B cell (primary cell): Measurements from ENCODE around the gene DCTN5. TPM values are rescaled to one million over a fixed set of nuclear protein-coding genes. Genes with fewer than 3 reads are reported as not detected.

Experiments used
- ATAC-seq: fragments of 200-7000 bp; cut with Tn5 transposase; one replicate; pipeline ENCODE4 v1.10.0; 2021; ENCODE audit warnings: low read depth, mild to moderate bottlenecking, moderate number of reproducible peaks, moderate library complexity
- CTCF ChIA-PET: fragments of 350-600 bp; sonication (Branson Sonifier 250); formaldehyde crosslinking; loops from one replicate; lab custom pipeline; 2021; ENCODE audit warnings: antibody characterized with exemption, inconsistent platforms; lab: Charles Lee
- POLR2A ChIA-PET: fragments of 350-600 bp; sonication (Branson Sonifier 250); formaldehyde crosslinking; loops from one replicate; lab custom pipeline; 2021; ENCODE audit warnings: antibody characterized with exemption; lab: Charles Lee
- DNase-seq: peaks from one replicate; pipeline ENCODE4 v3.0.0; 2013
- H2AFZ ChIP-seq: 2 replicates; pipeline ENCODE4 v1.6.1; 2012; ENCODE audit warnings: mild to moderate bottlenecking, low read depth, low read length; ENCODE audit not compliant: insufficient read depth, poor library complexity, severe bottlenecking
- H3K27ac ChIP-seq, 2 donors: 1 replicate in 1 of 2; 2 replicates in 1 of 2; pipeline ENCODE4 v1.5.1; 2012 to 2013; ENCODE audit warnings: low read length in 2 of 2, mild to moderate bottlenecking in 2 of 2, moderate library complexity in 1 of 2
- H3K27me3 ChIP-seq, 4 experiments: fragments of 200-600 bp in 1 of 4; sonication (generic) in 1 of 4; replicated peaks in 1 of 4; 1 replicate in 2 of 4; 2 replicates in 2 of 4; pipeline versions ENCODE4 v1.6.1 to v1.7.0; 2013 to 2016; ENCODE audit warnings: low read length in 3 of 4, mild to moderate bottlenecking in 2 of 4, mixed read lengths in 1 of 4, moderate library complexity in 1 of 4; ENCODE audit not compliant: insufficient read depth in 4 of 4, control insufficient read depth in 3 of 4; ENCODE audit errors: control extremely low read depth in 1 of 4
- H3K36me3 ChIP-seq, 2 experiments: replicated peaks in 1 of 2; 1 replicate in 1 of 2; 2 replicates in 1 of 2; pipeline versions ENCODE4 v1.6.1 to v1.7.1; 2013; ENCODE audit warnings: low read length in 1 of 2; ENCODE audit not compliant: insufficient read depth in 2 of 2, control insufficient read depth in 1 of 2; ENCODE audit errors: control extremely low read depth in 1 of 2, extremely low read depth in 1 of 2
- H3K4me1 ChIP-seq, 2 donors: fragments of 200-600 bp in 1 of 2; sonication (generic) in 1 of 2; 1 replicate in 1 of 2; 2 replicates in 1 of 2; pipeline versions ENCODE4 v1.5.1 to v1.6.1; 2013 to 2017; ENCODE audit warnings: low read length in 2 of 2; ENCODE audit not compliant: control insufficient read depth in 2 of 2, insufficient read depth in 2 of 2
- H3K4me2 ChIP-seq: replicated peaks from 2 replicates; pipeline ENCODE3; 2012; ENCODE audit warnings: mild to moderate bottlenecking, low read depth, low read length; ENCODE audit not compliant: poor library complexity, severe bottlenecking
- H3K4me3 ChIP-seq, 5 experiments: fragments of 200-600 bp in 1 of 5; sonication (generic) in 1 of 5; 1 replicate in 3 of 5; 2 replicates in 2 of 5; pipeline versions ENCODE4 v1.5.1 to v1.7.0; 2011 to 2016; ENCODE audit warnings: low read length in 4 of 5, mild to moderate bottlenecking in 4 of 5, low read depth in 2 of 5, control low read depth in 1 of 5, moderate library complexity in 1 of 5; ENCODE audit not compliant: insufficient read depth in 1 of 5; ENCODE audit errors: control extremely low read depth in 1 of 5, extremely low read depth in 1 of 5
- H3K79me2 ChIP-seq: fragments of 200-600 bp; sonication (generic); one replicate; pipeline ENCODE4 v1.6.0; 2016; ENCODE audit warnings: low read length; ENCODE audit not compliant: control insufficient read depth, insufficient read depth
- H3K9ac ChIP-seq: fragments of 200-600 bp; sonication (generic); 2 replicates; pipeline ENCODE4 v1.6.1; 2017; ENCODE audit warnings: mild to moderate bottlenecking, low read length, moderate library complexity
- H3K9me3 ChIP-seq, 3 donors: one replicate each; pipeline versions ENCODE4 v1.6.1 to v1.7.1; 2013; ENCODE audit warnings: low read length in 2 of 3; ENCODE audit not compliant: control insufficient read depth in 2 of 3, insufficient read depth in 1 of 3; ENCODE audit errors: control extremely low read depth in 1 of 3
- H4K20me1 ChIP-seq: 2 replicates; pipeline ENCODE4 v1.6.0; 2012; ENCODE audit warnings: mild to moderate bottlenecking, low read length; ENCODE audit not compliant: insufficient read depth, control insufficient read depth, poor library complexity, severe bottlenecking
- H3K27ac Mint-ChIP-seq: one replicate; pipeline ENCODE4 v1.8.0; 2021; ENCODE audit warnings: mixed read lengths
- H3K27me3 Mint-ChIP-seq: one replicate; pipeline ENCODE4 v1.8.0; 2021; ENCODE audit warnings: mixed read lengths
- H3K4me1 Mint-ChIP-seq: one replicate; pipeline ENCODE4 v1.8.0; 2021; ENCODE audit warnings: mixed read lengths
- H3K4me3 Mint-ChIP-seq: one replicate; pipeline ENCODE4 v1.8.0; 2021; ENCODE audit warnings: mixed read lengths
- H3K9me3 Mint-ChIP-seq: one replicate; pipeline ENCODE4 v1.8.0; 2022; ENCODE audit warnings: mixed read lengths; ENCODE audit not compliant: insufficient read depth
- EZH2 ChIP-seq: IDR thresholded peaks from 2 replicates; pipeline ENCODE4 v1.6.1; 2012; ENCODE audit warnings: borderline replicate concordance, low read depth, mild to moderate bottlenecking, moderate library complexity, low read length; ENCODE audit not compliant: insufficient read depth, poor library complexity, severe bottlenecking
- WGBS: methylation state at CpG from one replicate; pipeline ENCODE4 v1.1.5; 2013; ENCODE audit warnings: missing lambda C conversion rate; ENCODE audit not compliant: insufficient coverage; 5-methylcytosine and 5-hydroxymethylcytosine counted together
- intact Hi-C: fragments of 100-400 bp; cut with micrococcal nuclease; formaldehyde crosslinking; loops from one replicate; pipeline ENCODE4 v1.10.0; 2022
- polyA plus RNA-seq: library from polyadenylated mRNA; depleted of rRNA; stranded (reverse); fragments of >200 nt; gene quantifications from 2 replicates; pipeline ENCODE4 v1.2.3, GENCODE V29; 2012
- total RNA-seq, 2 donors: library from RNA; stranded (reverse); fragments of 120-200 nt in 1 of 2; gene quantifications; 1 replicate in 1 of 2; 2 replicates in 1 of 2; pipeline versions ENCODE4 v1.2.3 to v1.2.4, GENCODE V29; 2013 to 2022
- TF ChIP-seq, protein P1 (sequence below): fragments of 200-600 bp; IDR thresholded peaks from one replicate; pipeline ENCODE4 v1.8.0; 2022; ENCODE audit warnings: antibody characterized with exemption, mild to moderate bottlenecking

The DCTN5 gene
- total and polyA plus RNA-seq, 2 donors (not counting 1 experiment from before 2014, with no cell fraction given): 22.4 to 58.3 TPM

DNA sequence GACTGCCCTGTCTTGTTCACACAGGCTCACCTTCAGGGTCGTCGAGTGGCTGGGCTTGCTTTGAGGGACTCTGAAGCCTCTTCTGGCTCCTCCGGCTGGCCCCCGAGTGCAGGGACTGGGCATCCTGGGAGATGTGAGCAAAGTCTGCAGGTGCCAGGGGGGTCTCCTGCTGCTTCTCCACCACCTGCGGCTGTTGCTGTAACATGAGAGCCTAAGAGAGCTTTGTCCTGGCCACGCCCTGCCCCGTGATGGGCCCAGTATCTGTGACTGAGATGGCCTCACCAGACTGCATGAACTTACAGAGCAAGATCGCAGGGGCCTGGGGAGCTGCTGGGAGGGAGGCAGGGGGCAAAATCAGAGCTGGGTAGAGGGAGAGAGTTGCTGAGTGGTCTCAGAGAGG lies 59.2 kb downstream of the DCTN5 start:
- WGBS: 71% methylated on average over 8 of the region's 8 CpGs
- no peak for ATAC-seq
- POLR2A ChIA-PET: interaction anchor here (0.6 kb wide), 1 partner anchor 52 kb away, joined by 3 read pairs; no protein-coding TSS in a partner anchor

GRCh38 chr16:23701045-23701444 lies 59.8 kb downstream of the DCTN5 start:
- POLR2A ChIA-PET: no interaction called here
- H3K4me2 ChIP-seq: no peak overlapping the region
- CTCF ChIA-PET: interaction anchor here (0.7 kb wide), 1 partner anchor 109 kb away, joined by 3 read pairs; no protein-coding TSS in a partner anchor
- H3K36me3 ChIP-seq: no peaks in the 10 kb centered on the region
- H3K9ac ChIP-seq: no peak overlapping the region
- WGBS: no CpG with 5 or more reads among the region's 8 CpGs
- peaks cover 5 to 9% of the 10 kb centered on the region in 2 donors for H3K4me1 ChIP-seq
- no peak overlapping the region for H3K27ac ChIP-seq
- TF ChIP-seq EZH2: no peak
- TF ChIP-seq, protein P1, sequence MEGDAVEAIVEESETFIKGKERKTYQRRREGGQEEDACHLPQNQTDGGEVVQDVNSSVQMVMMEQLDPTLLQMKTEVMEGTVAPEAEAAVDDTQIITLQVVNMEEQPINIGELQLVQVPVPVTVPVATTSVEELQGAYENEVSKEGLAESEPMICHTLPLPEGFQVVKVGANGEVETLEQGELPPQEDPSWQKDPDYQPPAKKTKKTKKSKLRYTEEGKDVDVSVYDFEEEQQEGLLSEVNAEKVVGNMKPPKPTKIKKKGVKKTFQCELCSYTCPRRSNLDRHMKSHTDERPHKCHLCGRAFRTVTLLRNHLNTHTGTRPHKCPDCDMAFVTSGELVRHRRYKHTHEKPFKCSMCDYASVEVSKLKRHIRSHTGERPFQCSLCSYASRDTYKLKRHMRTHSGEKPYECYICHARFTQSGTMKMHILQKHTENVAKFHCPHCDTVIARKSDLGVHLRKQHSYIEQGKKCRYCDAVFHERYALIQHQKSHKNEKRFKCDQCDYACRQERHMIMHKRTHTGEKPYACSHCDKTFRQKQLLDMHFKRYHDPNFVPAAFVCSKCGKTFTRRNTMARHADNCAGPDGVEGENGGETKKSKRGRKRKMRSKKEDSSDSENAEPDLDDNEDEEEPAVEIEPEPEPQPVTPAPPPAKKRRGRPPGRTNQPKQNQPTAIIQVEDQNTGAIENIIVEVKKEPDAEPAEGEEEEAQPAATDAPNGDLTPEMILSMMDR: no peak
- ATAC-seq (no peak), DNase-seq (no peak)
- H3K27me3 ChIP-seq: peaks cover 0 to 7% (median 0%) of the 10 kb centered on the region in 4 experiments
- intact Hi-C loops: no loop called here
- peaks cover 26% of the 10 kb centered on the region for H3K27me3 Mint-ChIP-seq
- H3K27ac Mint-ChIP-seq: no peak overlapping the region
- H3K9me3 ChIP-seq: peaks cover 0 to 6% (median 0%) of the 10 kb centered on the region in 3 donors
- H3K4me3 Mint-ChIP-seq: no peak overlapping the region
- no peaks in the 10 kb centered on the region for H3K79me2 ChIP-seq
- H3K4me1 Mint-ChIP-seq: peaks cover 9% of the 10 kb centered on the region
- H4K20me1 ChIP-seq: no peaks in the 10 kb centered on the region
- H3K4me3 ChIP-seq: no peak overlapping the region
- peaks cover 3% of the 10 kb centered on the region for H3K9me3 Mint-ChIP-seq
- no peak overlapping the region for H2AFZ ChIP-seq

More for the DNA sequence above, 59.2 kb downstream of the DCTN5 start:
- Mint-ChIP-seq H3K9me3 (peaks cover 3% of the 10 kb centered on the region), H3K27ac (no peak overlapping the region), H3K4me1 (peaks cover 9% of the 10 kb centered on the region), H3K27me3 (peaks cover 23% of the 10 kb centered on the region), H3K4me3 (no peak overlapping the region)
- H3K4me1 ChIP-seq: peaks cover 5 to 9% of the 10 kb centered on the region in 2 donors
- H3K27ac ChIP-seq: no peak overlapping the region
- H3K9ac ChIP-seq: no peak overlapping the region
- CTCF ChIA-PET: no interaction called here
- H3K27me3 ChIP-seq: peaks cover 0 to 7% (median 0%) of the 10 kb centered on the region in 4 experiments
- H4K20me1 ChIP-seq: no peaks in the 10 kb centered on the region
- no peak overlapping the region for H2AFZ ChIP-seq
- DNase-seq: no peak
- H3K4me2 ChIP-seq: no peak overlapping the region
- no peaks in the 10 kb centered on the region for H3K79me2 ChIP-seq
- TF ChIP-seq, protein P1: no peak
- TF ChIP-seq EZH2: no peak
- H3K36me3 ChIP-seq: no peaks in the 10 kb centered on the region
- H3K4me3 ChIP-seq: no peak overlapping the region
- intact Hi-C loops: no loop called here
- H3K9me3 ChIP-seq: peaks cover 0 to 6% (median 0%) of the 10 kb centered on the region in 3 donors
